GM23338 (cell line): Measurements from ENCODE around the gene ANKRD44.

ENCODE experiments used
- ZNF331 ChIP-seq: fragments of 250-450 bp; sonication (Bioruptor Pico); IDR thresholded peaks from 2 replicates; pipeline ENCODE4 v1.5.0; 2020; ENCODE audit warnings: low read depth, mild to moderate bottlenecking, moderate library complexity
- TF ChIP-seq, protein P1 (sequence below), 2 experiments: fragments of 200-600 bp in 1 of 2; sonication (generic) in 1 of 2; conservative IDR thresholded peaks; 2 replicates each; pipeline versions ENCODE4 v1.5.1 to v1.6.1; 2016 to 2017; ENCODE audit warnings: antibody characterized with exemption in 2 of 2, low read depth in 2 of 2, mild to moderate bottlenecking in 2 of 2, moderate library complexity in 1 of 2

DNA sequence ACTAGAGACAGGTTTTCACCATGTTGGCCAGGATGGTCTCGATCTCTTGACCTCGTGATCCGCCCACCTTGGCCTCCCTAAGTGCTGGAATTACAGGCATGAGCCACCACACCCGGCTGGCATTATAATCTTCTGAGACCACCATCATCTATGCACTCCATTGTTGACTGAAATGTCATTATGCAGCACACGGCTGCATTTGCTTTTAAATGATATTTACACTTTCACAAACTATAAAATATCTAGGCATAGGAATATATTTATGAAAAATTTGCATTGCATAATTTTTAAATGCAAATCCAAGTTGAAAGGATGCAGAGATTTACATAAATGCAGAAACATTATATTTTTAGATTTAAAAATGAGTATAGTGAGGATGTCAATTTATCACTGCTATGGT is 30.0 kb upstream of the ANKRD44 start:
- no peak for TF ChIP-seq ZNF331 (CRISPR knock-in tag)
- TF ChIP-seq, protein P1, sequence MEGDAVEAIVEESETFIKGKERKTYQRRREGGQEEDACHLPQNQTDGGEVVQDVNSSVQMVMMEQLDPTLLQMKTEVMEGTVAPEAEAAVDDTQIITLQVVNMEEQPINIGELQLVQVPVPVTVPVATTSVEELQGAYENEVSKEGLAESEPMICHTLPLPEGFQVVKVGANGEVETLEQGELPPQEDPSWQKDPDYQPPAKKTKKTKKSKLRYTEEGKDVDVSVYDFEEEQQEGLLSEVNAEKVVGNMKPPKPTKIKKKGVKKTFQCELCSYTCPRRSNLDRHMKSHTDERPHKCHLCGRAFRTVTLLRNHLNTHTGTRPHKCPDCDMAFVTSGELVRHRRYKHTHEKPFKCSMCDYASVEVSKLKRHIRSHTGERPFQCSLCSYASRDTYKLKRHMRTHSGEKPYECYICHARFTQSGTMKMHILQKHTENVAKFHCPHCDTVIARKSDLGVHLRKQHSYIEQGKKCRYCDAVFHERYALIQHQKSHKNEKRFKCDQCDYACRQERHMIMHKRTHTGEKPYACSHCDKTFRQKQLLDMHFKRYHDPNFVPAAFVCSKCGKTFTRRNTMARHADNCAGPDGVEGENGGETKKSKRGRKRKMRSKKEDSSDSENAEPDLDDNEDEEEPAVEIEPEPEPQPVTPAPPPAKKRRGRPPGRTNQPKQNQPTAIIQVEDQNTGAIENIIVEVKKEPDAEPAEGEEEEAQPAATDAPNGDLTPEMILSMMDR (conservative IDR thresholded peaks at IDR 0.05; ENCODE audit: low read depth in 2 of 2) = no peak
